GM23338 (cell line): ENCODE data around the gene SLC6A19. TPM values are rescaled to one million over a fixed set of nuclear protein-coding genes. Genes with fewer than 3 reads are reported as not detected.

Experiments used
- CREB1 ChIP-seq: fragments of 250-450 bp; sonication (Bioruptor Pico); IDR thresholded peaks from 2 replicates; pipeline ENCODE4 v1.5.0; 2020; ENCODE audit warnings: low read depth, mild to moderate bottlenecking, moderate library complexity
- POLR2AphosphoS5 ChIP-seq: IDR thresholded peaks from 2 replicates; pipeline ENCODE4 v1.6.1; 2016; ENCODE audit warnings: antibody characterized with exemption, low read depth
- STAT1 ChIP-seq: IDR thresholded peaks from one replicate; pipeline ENCODE4 v1.6.1; 2016; ENCODE audit warnings: antibody characterized with exemption; ENCODE audit not compliant: unreplicated experiment
- polyA plus RNA-seq: library from polyadenylated mRNA; unstranded; fragments of >200 nt; fragmentation: Nextera tagmentation; extraction: Ambion mirVana; gene quantifications from 2 replicates; pipeline ENCODE4 v1.2.1, GENCODE V29; 2016
- total RNA-seq: library from RNA; depleted of rRNA; stranded (reverse); fragments of >200 nt; shearing (Covaris generic); gene quantifications from 2 replicates; pipeline ENCODE4 v1.2.3, GENCODE V29; 2014; rRNA removed
- TF ChIP-seq, protein P1 (sequence below): fragments of 250-450 bp; sonication (Bioruptor Pico); IDR thresholded peaks from 2 replicates; pipeline ENCODE4 v1.5.0; 2020; ENCODE audit warnings: mild to moderate bottlenecking, moderate library complexity

Gene SLC6A19
- total and polyA plus RNA-seq, 2 experiments from 2014 or later = not detected

DNA sequence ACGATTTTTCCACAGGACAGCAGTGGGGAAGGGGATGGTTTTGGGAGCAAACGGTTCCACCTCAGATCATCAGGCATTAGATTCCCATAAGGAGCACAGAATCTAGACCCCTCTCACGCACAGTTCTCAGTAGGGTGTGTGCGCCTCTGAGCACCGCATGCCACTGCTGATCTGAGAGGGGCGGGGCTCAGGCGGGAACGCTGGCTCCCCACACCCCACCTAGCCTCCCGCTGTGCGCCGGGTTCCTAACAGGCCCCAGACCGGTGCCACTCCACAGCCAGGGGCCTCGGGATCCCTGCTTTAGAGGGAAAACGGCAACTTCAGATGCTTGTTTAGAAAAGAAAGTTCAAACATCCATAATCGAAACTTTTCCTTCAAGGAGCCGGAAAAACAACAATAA, 73.1 kb downstream of the SLC6A19 start (continued):
- TF ChIP-seq, protein P1, sequence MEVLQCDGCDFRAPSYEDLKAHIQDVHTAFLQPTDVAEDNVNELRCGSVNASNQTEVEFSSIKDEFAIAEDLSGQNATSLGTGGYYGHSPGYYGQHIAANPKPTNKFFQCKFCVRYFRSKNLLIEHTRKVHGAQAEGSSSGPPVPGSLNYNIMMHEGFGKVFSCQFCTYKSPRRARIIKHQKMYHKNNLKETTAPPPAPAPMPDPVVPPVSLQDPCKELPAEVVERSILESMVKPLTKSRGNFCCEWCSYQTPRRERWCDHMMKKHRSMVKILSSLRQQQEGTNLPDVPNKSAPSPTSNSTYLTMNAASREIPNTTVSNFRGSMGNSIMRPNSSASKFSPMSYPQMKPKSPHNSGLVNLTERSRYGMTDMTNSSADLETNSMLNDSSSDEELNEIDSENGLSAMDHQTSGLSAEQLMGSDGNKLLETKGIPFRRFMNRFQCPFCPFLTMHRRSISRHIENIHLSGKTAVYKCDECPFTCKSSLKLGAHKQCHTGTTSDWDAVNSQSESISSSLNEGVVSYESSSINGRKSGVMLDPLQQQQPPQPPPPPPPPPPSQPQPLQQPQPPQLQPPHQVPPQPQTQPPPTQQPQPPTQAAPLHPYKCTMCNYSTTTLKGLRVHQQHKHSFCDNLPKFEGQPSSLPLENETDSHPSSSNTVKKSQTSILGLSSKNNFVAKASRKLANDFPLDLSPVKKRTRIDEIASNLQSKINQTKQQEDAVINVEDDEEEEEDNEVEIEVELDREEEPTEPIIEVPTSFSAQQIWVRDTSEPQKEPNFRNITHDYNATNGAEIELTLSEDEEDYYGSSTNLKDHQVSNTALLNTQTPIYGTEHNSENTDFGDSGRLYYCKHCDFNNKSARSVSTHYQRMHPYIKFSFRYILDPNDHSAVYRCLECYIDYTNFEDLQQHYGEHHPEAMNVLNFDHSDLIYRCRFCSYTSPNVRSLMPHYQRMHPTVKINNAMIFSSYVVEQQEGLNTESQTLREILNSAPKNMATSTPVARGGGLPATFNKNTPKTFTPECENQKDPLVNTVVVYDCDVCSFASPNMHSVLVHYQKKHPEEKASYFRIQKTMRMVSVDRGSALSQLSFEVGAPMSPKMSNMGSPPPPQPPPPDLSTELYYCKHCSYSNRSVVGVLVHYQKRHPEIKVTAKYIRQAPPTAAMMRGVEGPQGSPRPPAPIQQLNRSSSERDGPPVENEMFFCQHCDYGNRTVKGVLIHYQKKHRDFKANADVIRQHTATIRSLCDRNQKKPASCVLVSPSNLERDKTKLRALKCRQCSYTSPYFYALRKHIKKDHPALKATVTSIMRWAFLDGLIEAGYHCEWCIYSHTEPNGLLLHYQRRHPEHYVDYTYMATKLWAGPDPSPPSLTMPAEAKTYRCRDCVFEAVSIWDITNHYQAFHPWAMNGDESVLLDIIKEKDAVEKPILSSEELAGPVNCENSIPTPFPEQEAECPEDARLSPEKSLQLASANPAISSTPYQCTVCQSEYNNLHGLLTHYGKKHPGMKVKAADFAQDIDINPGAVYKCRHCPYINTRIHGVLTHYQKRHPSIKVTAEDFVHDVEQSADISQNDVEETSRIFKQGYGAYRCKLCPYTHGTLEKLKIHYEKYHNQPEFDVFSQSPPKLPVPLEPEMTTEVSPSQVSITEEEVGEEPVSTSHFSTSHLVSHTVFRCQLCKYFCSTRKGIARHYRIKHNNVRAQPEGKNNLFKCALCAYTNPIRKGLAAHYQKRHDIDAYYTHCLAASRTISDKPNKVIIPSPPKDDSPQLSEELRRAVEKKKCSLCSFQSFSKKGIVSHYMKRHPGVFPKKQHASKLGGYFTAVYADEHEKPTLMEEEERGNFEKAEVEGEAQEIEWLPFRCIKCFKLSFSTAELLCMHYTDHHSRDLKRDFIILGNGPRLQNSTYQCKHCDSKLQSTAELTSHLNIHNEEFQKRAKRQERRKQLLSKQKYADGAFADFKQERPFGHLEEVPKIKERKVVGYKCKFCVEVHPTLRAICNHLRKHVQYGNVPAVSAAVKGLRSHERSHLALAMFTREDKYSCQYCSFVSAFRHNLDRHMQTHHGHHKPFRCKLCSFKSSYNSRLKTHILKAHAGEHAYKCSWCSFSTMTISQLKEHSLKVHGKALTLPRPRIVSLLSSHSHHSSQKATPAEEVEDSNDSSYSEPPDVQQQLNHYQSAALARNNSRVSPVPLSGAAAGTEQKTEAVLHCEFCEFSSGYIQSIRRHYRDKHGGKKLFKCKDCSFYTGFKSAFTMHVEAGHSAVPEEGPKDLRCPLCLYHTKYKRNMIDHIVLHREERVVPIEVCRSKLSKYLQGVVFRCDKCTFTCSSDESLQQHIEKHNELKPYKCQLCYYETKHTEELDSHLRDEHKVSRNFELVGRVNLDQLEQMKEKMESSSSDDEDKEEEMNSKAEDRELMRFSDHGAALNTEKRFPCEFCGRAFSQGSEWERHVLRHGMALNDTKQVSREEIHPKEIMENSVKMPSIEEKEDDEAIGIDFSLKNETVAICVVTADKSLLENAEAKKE (CRISPR knock-in tag) = no peak
- TF ChIP-seq CREB1 (CRISPR knock-in tag) = no peak
- TF ChIP-seq POLR2AphosphoS5 = no peak
- TF ChIP-seq STAT1 = no peak

Other genes starting within 250 kb of the SLC6A19 start
- 7.3 and 9.0 TPM in 2 replicates for gene NKD2, start 192.8 kb upstream of the SLC6A19 start, total RNA-seq
- 10.0 and 11.9 TPM in 2 replicates for gene NKD2, start 192.8 kb upstream of the SLC6A19 start, polyA plus RNA-seq
- gene SLC12A7, start 89.5 kb upstream of the SLC6A19 start, total RNA-seq = 32.2 TPM in 2 replicates
- 7.4 TPM in 2 replicates for gene SLC12A7, start 89.5 kb upstream of the SLC6A19 start, polyA plus RNA-seq
- not detected in 2 replicates for gene SLC6A18, start 23.8 kb downstream of the SLC6A19 start, total RNA-seq
- gene SLC6A18, start 23.8 kb downstream of the SLC6A19 start, polyA plus RNA-seq = not detected in 2 replicates
- 36.2 and 46.4 TPM in 2 replicates for gene TERT, start 93.5 kb downstream of the SLC6A19 start, total RNA-seq
- 9.1 and 9.8 TPM in 2 replicates for gene TERT, start 93.5 kb downstream of the SLC6A19 start, polyA plus RNA-seq
- 110 and 142 TPM in 2 replicates for gene CLPTM1L, start 143.5 kb downstream of the SLC6A19 start, total RNA-seq
- gene CLPTM1L, start 143.5 kb downstream of the SLC6A19 start, polyA plus RNA-seq = 39.9 and 41.7 TPM in 2 replicates
- gene SLC6A3, start 243.8 kb downstream of the SLC6A19 start, total RNA-seq = 0.85 and 1.0 TPM in 2 replicates
- 0.31 and 0.76 TPM in 2 replicates for gene SLC6A3, start 243.8 kb downstream of the SLC6A19 start, polyA plus RNA-seq